HG02943 (cell line): ENCODE data around the gene FARSB.
A peak's percentile ranks its signal among the peaks of the same experiment; 100 is the strongest.

ENCODE experiments used
- ATAC-seq: cut with Tn5 transposase; IDR thresholded peaks from one replicate; pipeline ENCODE4 v1.9.1; 2021; ENCODE audit warnings: mild to moderate bottlenecking, low read depth, moderate library complexity; ENCODE audit not compliant: unreplicated experiment

The FARSB gene

GRCh38 chr2:222563106-222563718 is 92.7 kb downstream of the FARSB start:
- ATAC-seq, result no peak

GRCh38 chr2:222561817-222562645 is 93.9 kb downstream of the FARSB start:
- peak; percentile 80 for ATAC-seq

DNA sequence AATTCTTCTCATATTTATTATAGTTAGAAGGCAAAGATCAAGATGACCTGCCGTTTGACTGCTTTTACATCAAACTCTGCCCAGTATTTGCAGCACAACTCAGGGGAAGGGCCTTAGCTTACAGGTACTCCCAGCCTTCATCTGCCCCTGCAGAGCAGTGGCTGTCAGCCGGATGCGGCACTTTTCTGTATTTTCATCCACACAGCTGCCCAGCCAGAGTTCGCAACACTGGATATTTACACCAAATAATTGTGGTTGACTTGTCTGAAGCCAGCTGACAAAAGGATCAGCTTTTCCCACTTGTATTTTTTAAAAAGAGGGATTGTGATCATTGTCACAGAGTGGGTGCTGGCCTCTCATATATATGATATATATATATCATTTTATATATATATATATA is 94.7 kb downstream of the FARSB start:
- ATAC-seq, result no peak

DNA sequence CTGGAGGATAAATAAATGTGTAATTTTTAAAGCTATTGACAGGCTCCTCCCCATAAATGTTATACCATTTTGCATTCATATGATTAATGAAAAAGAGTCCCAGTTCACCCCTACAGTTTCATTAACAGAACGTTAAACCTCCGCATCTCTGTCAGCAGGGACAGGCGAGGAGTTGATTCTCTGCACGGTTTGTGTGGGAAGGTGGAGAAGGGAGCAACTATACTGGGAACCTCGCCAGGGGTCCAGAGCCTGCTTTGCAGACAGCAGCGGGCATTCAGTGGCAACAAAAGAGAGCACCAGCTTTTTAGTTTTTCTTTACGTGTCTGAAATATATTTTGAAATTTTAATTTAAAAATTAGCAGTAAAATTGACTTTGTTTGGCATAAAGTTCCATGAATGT is 101.4 kb downstream of the FARSB start:
- no peak for ATAC-seq

DNA sequence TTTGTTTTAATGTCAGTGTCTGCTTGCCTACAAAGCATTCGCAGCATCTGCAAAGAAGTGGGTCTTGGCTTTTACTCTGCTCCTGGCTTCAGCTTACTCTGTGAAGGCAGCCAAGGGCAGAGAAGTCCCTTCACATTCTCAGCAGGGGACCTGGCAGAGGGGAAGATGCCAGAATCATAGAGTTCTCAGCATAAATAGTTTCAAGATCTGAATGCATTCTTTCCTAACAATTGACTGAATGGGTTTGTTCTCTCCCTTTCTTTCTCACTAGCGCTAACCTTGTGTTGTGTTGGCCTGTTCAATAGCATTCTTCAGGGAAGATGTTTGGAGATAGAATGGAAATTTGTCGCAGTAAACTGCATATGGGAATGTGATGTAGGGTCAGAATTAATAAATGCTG is 106.9 kb downstream of the FARSB start:
- no peak for ATAC-seq

- no peak for ATAC-seq
Measured at GRCh38 chr2:222547083-222547482, 108.8 kb downstream of the FARSB start.

GRCh38 chr2:222545823-222546795 is 109.8 kb downstream of the FARSB start:
- no peak for ATAC-seq

DNA sequence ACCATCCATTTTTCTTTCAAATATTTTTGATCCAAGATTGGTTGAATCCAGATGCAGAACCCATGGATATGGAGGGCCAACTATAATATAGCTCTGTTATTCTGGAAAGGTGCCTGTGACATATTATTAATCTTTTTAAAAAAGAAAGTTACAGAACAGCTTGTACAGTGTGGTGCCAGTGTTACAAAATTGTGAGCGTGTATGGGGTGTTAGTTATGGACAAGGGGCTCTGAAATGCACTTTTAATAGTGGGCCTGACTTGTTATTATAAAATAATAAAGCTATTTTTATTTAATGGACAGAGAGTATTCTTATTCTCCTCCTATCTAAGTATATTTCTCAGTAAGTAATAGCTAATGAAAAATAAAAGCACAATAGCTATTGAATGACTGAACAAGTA is 111.2 kb downstream of the FARSB start:
- ATAC-seq, result no peak

DNA sequence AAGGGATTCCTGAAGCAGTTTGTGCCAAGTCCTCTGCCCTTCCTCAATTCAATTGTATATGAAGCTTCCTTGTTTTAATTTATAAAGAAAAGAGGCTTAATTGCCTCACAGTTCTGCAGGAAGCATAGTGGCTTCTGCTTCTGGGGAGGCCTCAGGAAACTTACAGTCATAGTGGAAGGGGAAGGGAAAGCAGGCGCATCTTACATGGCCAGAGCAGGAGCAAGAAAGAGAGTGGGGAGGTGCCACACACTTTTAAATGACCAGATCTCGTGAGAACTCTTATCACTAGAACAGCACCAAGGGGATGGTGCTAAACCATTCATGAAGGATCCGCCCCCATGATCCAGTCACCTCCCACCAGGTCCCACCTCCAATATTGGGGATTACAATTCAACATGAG is 117.4 kb downstream of the FARSB start:
- ATAC-seq, result no peak

DNA sequence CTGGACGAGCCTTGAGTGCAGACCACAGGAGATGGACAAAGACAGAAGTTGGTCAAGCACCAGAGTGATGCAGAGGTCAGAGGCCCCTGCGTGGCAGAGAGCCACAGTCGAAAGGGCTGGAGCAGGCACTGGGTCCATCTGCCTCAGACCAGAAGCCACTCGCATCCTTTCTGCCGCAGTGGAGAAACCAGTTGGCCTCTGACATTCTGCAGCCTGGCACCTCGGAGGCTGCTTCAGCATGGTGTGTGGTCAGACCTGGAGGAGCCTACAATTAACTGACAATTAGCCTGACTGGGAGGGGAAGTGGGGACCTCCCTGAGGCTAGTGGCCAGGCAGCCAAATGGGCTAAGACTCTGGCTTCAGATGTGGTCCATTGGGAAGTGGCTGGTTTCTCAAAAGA is 120.4 kb downstream of the FARSB start:
- no peak for ATAC-seq

DNA sequence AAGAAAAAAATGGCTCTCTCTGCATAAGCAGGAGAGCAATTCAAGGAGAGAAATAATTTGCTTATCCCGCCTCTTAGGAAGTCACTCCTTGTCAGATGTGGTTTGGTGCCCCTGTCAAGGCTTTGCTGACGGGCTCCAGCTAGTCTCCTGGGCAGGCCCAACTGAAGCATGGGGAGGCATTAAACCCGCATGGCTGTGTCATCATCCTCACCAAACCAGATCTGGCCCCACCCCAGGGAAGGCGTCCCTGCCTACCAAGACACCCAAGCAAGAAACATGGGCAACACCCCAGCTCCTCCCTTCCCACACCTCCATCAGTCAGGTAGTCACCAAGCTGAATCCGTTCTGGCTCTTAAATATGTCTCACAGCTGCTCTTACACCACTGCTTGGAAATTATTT is 123.6 kb downstream of the FARSB start:
- no peak for ATAC-seq

DNA sequence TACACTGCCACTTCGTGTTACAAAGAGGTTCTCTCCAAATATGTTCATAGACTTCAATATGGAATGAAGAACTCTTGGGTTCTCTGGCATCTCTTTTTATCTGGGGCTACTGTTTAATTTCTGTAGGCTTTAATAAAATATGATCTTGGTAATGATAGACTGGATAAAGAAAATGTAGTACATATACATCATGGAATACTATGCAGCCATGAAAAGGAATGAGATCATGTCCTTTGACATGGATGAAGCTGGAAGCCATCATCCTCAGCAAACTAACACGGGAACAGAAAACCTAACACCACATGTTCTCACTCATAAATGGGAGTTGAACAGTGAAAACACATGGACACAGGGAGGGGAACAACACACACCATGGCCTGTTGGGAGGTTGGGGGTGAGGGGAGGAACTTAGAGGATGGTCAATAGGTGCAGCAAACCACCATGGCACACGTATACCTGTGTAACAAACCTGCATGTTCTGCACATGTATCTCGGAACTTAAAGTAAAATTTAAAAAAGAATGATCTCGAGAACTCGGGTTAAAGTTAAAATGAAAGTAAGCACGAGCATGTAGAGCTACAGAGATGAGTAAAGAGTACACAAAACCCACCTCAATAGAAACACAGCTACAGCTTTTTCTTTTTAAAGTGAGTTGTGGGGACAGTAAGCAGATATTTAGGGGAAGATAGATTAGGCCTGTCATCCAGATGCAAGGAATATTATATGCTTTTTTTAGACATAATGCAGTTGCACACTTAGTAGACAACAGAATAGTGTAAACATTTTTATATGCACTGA is 129.2 kb downstream of the FARSB start:
- no peak for ATAC-seq

DNA sequence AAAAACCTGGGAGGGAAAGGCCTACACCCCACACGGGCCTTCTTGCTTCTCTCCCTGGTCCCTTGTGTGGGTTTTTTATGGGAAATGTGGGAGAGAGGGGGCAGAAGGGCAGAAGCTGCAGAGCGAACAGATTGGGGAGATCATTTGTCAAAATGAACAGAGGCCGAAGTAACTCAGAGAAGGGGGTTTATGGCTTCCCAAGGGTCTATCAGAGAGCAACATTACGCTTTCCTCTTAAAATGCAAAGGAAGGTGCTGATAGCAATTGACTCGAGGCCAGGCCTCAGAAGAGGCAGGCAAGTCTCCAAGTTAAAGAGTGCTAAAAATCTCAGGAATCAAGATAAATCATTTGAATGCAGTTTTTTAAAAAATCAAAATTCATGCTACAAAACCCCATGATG is 130.1 kb downstream of the FARSB start:
- ATAC-seq, result no peak

- peak; percentile 57 for ATAC-seq
Measured at GRCh38 chr2:222523783-222524544, 131.9 kb downstream of the FARSB start.

- ATAC-seq, result no peak
Measured at GRCh38 chr2:222522082-222522481, 133.8 kb downstream of the FARSB start.

- peak; percentile 62 for ATAC-seq
Measured at GRCh38 chr2:222521099-222521498, 134.8 kb downstream of the FARSB start.
